ENCODE measurements around the gene FIGNL1.

Gene FIGNL1

GRCh38 chr7:50425318-50425717 is 24.8 kb downstream of the FIGNL1 start:
- TF ChIP-seq CTCF (conservative IDR thresholded peaks at IDR 0.05; ENCODE audit: low read length): no peak
- TF ChIP-seq EZH2phosphoT487 (IDR thresholded peaks at IDR 0.05; ENCODE audit: borderline replicate concordance): no peak
- no peak overlapping the region for H3K4me3 ChIP-seq (ENCODE audit: low read length, poor library complexity, severe bottlenecking)
- no peaks in the 10 kb centered on the region for H3K36me3 ChIP-seq (ENCODE audit: insufficient read depth, low read length)
- no peaks in the 10 kb centered on the region for H3K79me2 ChIP-seq (ENCODE audit: insufficient read depth, low read length)
- H3K27me3 ChIP-seq (ENCODE audit: insufficient read depth, low read length, poor library complexity, severe bottlenecking): no peaks in the 10 kb centered on the region
- no peaks in the 10 kb centered on the region for H4K20me1 ChIP-seq (ENCODE audit: insufficient read depth, low read length, poor library complexity, severe bottlenecking)
- no peak overlapping the region for H3K9ac ChIP-seq (ENCODE audit: low read depth, low read length, poor library complexity, severe bottlenecking)
- no peaks in the 10 kb centered on the region for H3F3A ChIP-seq (ENCODE audit: low read depth)
- no peak overlapping the region for H2AFZ ChIP-seq (ENCODE audit: low read length)
- no peaks in the 10 kb centered on the region for H3K9me3 ChIP-seq (ENCODE audit: insufficient read depth, low read depth, low read length)
- H3K4me2 ChIP-seq (ENCODE audit: low read depth, low read length, poor library complexity, severe bottlenecking): no peak overlapping the region
- H3K9me2 ChIP-seq (replicated peaks; ENCODE audit: low read depth, low read length): no peaks in the 10 kb centered on the region
- H3K4me1 ChIP-seq (ENCODE audit: insufficient read depth, low read length, poor library complexity, severe bottlenecking): no peaks in the 10 kb centered on the region

- H3K9me3 ChIP-seq (ENCODE audit: insufficient read depth, low read depth, low read length): no peaks in the 10 kb centered on the region
- H3K4me2 ChIP-seq (ENCODE audit: low read depth, low read length, poor library complexity, severe bottlenecking): no peak overlapping the region
- H3K36me3 ChIP-seq (ENCODE audit: insufficient read depth, low read length): no peaks in the 10 kb centered on the region
- no peak overlapping the region for H3K4me3 ChIP-seq (ENCODE audit: low read length, poor library complexity, severe bottlenecking)
- no peaks in the 10 kb centered on the region for H3K9me2 ChIP-seq (replicated peaks; ENCODE audit: low read depth, low read length)
- no peaks in the 10 kb centered on the region for H4K20me1 ChIP-seq (ENCODE audit: insufficient read depth, low read length, poor library complexity, severe bottlenecking)
- no peaks in the 10 kb centered on the region for H3F3A ChIP-seq (ENCODE audit: low read depth)
- no peak overlapping the region for H3K9ac ChIP-seq (ENCODE audit: low read depth, low read length, poor library complexity, severe bottlenecking)
- TF ChIP-seq CTCF (conservative IDR thresholded peaks at IDR 0.05; ENCODE audit: low read length) (no peak), EZH2phosphoT487 (IDR thresholded peaks at IDR 0.05; ENCODE audit: borderline replicate concordance) (no peak)
- H2AFZ ChIP-seq (ENCODE audit: low read length): no peak overlapping the region
- no peaks in the 10 kb centered on the region for H3K4me1 ChIP-seq (ENCODE audit: insufficient read depth, low read length, poor library complexity, severe bottlenecking)
- no peaks in the 10 kb centered on the region for H3K27me3 ChIP-seq (ENCODE audit: insufficient read depth, low read length, poor library complexity, severe bottlenecking)
- H3K79me2 ChIP-seq (ENCODE audit: insufficient read depth, low read length): no peaks in the 10 kb centered on the region
Observed at GRCh38 chr7:50423860-50424259, 26.3 kb downstream of the FIGNL1 start.

GRCh38 chr7:50422858-50423257 is 27.3 kb downstream of the FIGNL1 start:
- H3K4me2 ChIP-seq (ENCODE audit: low read depth, low read length, poor library complexity, severe bottlenecking): no peak overlapping the region
- H3F3A ChIP-seq (ENCODE audit: low read depth): no peaks in the 10 kb centered on the region
- H3K9ac ChIP-seq (ENCODE audit: low read depth, low read length, poor library complexity, severe bottlenecking): no peak overlapping the region
- H3K4me1 ChIP-seq (ENCODE audit: insufficient read depth, low read length, poor library complexity, severe bottlenecking): no peaks in the 10 kb centered on the region
- no peak for TF ChIP-seq EZH2phosphoT487 (IDR thresholded peaks at IDR 0.05; ENCODE audit: borderline replicate concordance)
- no peak for TF ChIP-seq CTCF (conservative IDR thresholded peaks at IDR 0.05; ENCODE audit: low read length)
- H3K36me3 ChIP-seq (ENCODE audit: insufficient read depth, low read length): no peaks in the 10 kb centered on the region
- no peaks in the 10 kb centered on the region for H3K27me3 ChIP-seq (ENCODE audit: insufficient read depth, low read length, poor library complexity, severe bottlenecking)
- no peaks in the 10 kb centered on the region for H3K9me3 ChIP-seq (ENCODE audit: insufficient read depth, low read depth, low read length)
- H3K4me3 ChIP-seq (ENCODE audit: low read length, poor library complexity, severe bottlenecking): no peak overlapping the region
- no peaks in the 10 kb centered on the region for H4K20me1 ChIP-seq (ENCODE audit: insufficient read depth, low read length, poor library complexity, severe bottlenecking)
- no peaks in the 10 kb centered on the region for H3K79me2 ChIP-seq (ENCODE audit: insufficient read depth, low read length)
- H2AFZ ChIP-seq (ENCODE audit: low read length): no peak overlapping the region
- H3K9me2 ChIP-seq (replicated peaks; ENCODE audit: low read depth, low read length): no peaks in the 10 kb centered on the region

Measured in Loucy (cell line).